BLaER1 (cell line): ENCODE data around the gene DDX54.

Experiments
- H3K27ac ChIP-seq: shearing (Covaris generic); formaldehyde crosslinking; 2 replicates; pipeline ENCODE4 v1.8.1; 2022
- H3K27me3 ChIP-seq: shearing (Covaris generic); formaldehyde crosslinking; 2 replicates; pipeline ENCODE4 v1.8.1; 2022
- H3K36me3 ChIP-seq: shearing (Covaris generic); formaldehyde crosslinking; 2 replicates; pipeline ENCODE4 v1.8.1; 2022
- H3K4me1 ChIP-seq: shearing (Covaris generic); formaldehyde crosslinking; 2 replicates; pipeline ENCODE4 v1.8.1; 2022
- H3K4me2 ChIP-seq: shearing (Covaris generic); formaldehyde crosslinking; 2 replicates; pipeline ENCODE4 v1.8.1; 2022
- H3K4me3 ChIP-seq: shearing (Covaris generic); formaldehyde crosslinking; 2 replicates; pipeline ENCODE4 v1.8.1; 2022
- H3K9ac ChIP-seq: shearing (Covaris generic); formaldehyde crosslinking; 2 replicates; pipeline ENCODE4 v1.8.1; 2022
- H3K9me3 ChIP-seq: shearing (Covaris generic); formaldehyde crosslinking; 2 replicates; pipeline ENCODE4 v1.8.1; 2022
- H4K20me1 ChIP-seq: shearing (Covaris generic); formaldehyde crosslinking; 2 replicates; pipeline ENCODE4 v1.8.1; 2022
- Cebpa-rat ChIP-seq: shearing (Covaris generic); IDR thresholded peaks from 2 replicates; pipeline ENCODE4 v1.8.1; 2022

DDX54 gene

DNA sequence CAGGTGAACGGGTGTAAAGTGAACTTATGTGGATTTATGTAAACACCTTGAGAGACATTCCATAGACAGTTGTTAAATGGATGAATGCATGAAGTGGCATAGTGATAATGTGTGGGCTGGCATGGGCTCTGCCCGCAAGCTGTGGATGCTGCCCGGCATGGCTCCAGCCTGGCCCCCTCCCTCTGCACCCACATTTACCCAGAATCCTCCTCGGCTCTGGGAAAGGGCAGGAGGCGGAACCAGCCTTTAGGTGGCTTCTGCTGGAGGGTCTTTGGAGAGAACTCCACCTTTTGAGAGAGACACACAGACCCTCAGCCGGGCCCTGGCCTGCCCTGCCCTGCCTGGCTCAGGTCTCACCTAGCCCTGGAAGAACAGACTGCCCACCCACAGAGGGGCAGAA, 68.4 kb downstream of the DDX54 start:
- Histone ChIP-seq H3K4me2 (no peak overlapping the region), H3K9me3 (no peaks in the 10 kb centered on the region), H3K36me3 (peaks cover 87% of the 10 kb centered on the region), H3K9ac (no peak overlapping the region), H3K4me1 (peaks cover 6% of the 10 kb centered on the region), H4K20me1 (peaks cover 19% of the 10 kb centered on the region), H3K27ac (no peak overlapping the region), H3K27me3 (no peaks in the 10 kb centered on the region; the same call in 1 of the 2 replicates), H3K4me3 (no peak overlapping the region)
- no peak for TF ChIP-seq Cebpa-rat

DNA sequence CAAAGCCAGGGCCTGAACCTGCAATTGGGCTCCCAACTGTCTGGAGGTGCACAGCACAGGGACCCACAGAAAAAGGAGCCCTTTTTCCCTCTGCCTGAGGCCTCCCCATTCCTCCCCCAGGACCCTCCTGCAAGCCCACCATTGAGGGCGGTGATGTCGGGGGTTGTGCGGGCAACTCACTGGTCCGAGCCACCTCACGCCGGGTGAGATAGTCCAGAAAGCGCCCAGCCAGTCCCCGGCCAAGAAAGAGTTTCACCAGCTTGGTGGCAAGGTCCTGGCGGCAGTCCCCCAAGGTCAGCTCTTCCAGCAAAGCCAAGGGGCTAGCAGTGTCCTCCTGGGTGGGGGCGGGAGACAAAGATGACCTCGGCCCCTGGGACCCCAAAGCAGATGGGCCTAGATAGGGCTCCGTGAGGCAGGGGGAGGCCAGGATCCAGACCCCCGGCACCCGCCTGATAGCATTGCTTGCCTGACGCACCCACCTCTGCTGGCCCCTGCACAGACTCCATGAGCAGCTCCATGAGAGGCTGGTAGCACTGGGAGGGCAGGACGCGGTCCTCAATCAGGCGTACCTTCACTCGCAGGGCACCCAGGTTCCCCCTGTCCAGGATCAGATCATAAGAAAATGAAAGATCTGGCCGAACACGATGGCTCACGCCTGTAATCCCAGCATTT, 69.7 kb downstream of the DDX54 start:
- Histone ChIP-seq H4K20me1 (peaks cover 19% of the 10 kb centered on the region), H3K27ac (no peak overlapping the region), H3K27me3 (no peaks in the 10 kb centered on the region; the same call in 1 of the 2 replicates), H3K9me3 (no peaks in the 10 kb centered on the region), H3K36me3 (peaks cover 89% of the 10 kb centered on the region), H3K9ac (no peak overlapping the region), H3K4me2 (no peak overlapping the region), H3K4me3 (no peak overlapping the region), H3K4me1 (no peaks in the 10 kb centered on the region)
- TF ChIP-seq Cebpa-rat = no peak

DNA sequence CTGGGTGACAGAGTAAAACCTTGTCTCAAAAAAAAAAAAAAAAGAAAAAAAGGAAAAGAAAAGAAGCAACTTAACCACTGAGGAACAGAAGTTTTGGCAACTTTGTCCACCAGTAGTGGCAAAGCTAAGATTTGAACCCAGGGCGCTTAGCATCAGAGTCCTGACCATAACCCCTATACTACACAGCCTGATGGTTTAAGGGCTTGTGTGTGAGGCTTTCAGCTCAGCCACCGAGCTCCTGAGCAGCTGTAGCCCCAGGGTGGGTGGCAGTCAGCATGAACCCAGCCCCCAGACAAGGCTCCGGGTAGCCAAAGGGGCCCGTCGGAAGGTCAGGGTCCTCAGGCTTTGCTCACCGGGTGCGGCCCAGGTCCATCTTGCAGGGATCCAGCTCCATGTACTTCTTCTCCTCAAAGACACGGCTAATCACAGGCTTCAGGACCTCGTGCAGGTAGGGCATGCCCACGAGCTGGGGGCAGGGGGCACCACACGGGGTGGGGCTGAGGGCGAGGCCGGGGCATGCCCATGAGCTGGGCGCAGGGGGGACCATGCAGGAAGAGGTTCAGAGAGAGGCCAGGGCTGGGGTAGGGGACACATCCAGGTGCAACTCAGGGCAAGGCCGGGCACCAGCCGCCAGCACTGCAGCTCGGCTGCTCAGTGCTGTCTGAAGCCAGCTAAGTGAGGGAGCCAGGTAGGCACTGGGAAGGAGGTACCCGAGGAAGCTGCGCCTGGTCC, 70.7 kb downstream of the DDX54 start:
- Histone ChIP-seq H3K4me2 (no peak overlapping the region), H3K36me3 (peaks cover 89% of the 10 kb centered on the region), H3K9ac (0 out of 2 replicates have a peak overlapping the region, but pooled peaks have one; percentile 29), H3K4me3 (no peak overlapping the region), H3K27me3 (no peaks in the 10 kb centered on the region; the same call in 1 of the 2 replicates), H3K9me3 (no peaks in the 10 kb centered on the region), H3K4me1 (no peaks in the 10 kb centered on the region), H3K27ac (no peak overlapping the region), H4K20me1 (peaks cover 13% of the 10 kb centered on the region)
- TF ChIP-seq Cebpa-rat = no peak

DNA sequence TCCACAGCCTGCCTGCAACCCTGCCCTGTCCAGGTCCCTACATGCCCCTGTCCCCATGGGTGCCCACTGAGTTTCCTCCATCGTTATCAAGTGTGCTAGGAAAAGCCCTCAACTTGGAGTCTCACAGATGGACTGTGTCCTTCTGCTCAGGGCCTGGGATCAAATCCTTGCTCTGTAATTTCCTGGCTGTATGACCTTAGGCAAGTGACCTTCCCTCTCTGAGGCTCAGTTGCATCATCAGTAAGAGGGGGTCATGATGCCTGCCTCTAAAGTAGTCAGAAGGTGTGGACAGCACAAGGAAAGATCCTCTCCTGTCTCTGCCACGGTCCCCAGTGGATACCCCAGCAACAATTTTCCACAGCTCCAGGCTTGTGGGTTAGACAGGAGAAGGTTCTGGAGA, 71.9 kb downstream of the DDX54 start:
- Histone ChIP-seq H3K36me3 (peaks cover 85% of the 10 kb centered on the region), H4K20me1 (peaks cover under 1% of the 10 kb centered on the region; the same call in 1 of the 2 replicates), H3K27me3 (no peaks in the 10 kb centered on the region), H3K4me1 (no peaks in the 10 kb centered on the region), H3K4me3 (no peak overlapping the region), H3K9ac (no peak overlapping the region), H3K4me2 (no peak overlapping the region), H3K27ac (no peak overlapping the region), H3K9me3 (no peaks in the 10 kb centered on the region)
- TF ChIP-seq Cebpa-rat = no peak

DNA sequence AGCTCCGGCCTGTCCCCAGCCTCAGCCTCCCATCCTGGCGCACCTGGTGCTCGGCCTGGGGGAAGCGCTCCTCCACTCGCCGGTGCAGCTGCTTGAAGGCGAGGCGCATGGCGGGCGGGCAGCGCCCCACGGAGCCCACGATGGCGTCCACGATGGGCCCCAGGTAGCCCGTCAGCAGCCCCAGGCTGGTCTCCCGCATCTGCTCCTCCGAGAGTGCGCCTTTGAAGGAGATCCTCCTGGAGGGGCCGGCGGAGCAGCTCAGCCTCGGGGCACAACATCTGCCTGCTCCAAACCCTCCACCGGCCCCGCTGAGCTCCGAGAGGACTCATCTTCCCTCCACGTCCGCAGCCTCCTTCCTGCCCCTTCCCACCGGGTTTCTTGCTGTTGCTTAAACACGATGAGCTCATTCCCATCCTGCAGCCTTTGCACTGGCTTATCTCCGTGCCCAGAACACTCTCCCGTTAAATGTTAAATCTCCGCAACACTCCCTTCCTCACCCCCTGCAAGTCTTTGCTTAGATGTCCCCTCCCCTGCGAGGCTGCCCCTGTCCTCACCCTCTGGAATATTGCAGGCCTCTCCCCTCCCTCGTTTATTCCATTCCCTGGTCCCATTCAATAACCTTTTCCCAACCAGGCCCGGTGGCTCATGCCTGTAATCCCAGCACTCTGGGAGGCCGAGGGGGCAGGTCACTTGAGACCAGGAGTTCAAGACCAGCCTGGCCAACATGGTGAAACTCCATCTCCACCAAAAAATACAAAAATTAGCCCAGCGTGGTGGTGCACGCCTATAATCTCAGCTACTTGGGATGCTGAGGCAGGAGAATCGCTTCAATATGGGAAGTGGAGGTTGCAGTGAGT, 73.0 kb downstream of the DDX54 start:
- Histone ChIP-seq H3K9ac (no peak overlapping the region), H4K20me1 (no peaks in the 10 kb centered on the region), H3K9me3 (no peaks in the 10 kb centered on the region), H3K27me3 (no peaks in the 10 kb centered on the region), H3K27ac (no peak overlapping the region), H3K4me1 (no peaks in the 10 kb centered on the region), H3K4me2 (no peak overlapping the region), H3K36me3 (peaks cover 96% of the 10 kb centered on the region), H3K4me3 (no peak overlapping the region)
- TF ChIP-seq Cebpa-rat = no peak

DNA sequence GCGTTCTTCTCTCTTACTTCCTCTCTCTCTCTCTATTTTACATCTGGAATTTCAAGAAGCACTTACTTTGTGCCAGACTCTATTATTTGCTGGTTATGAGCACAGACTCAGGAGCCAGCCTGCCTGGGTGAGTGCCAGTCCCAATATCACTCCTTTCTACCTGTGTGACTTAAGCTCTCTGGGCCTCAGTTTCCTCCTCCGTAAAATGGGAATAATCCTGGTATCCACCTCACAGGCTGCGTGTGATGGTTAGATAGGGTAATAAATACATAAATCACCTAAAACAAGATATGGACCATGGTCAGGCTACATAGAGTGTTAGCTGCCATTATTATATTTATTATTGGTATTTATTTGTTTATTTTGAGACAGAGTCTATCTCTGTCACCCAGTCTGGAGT, 74.0 kb downstream of the DDX54 start:
- Histone ChIP-seq H3K4me1 (no peaks in the 10 kb centered on the region), H3K36me3 (peaks cover 96% of the 10 kb centered on the region), H3K9me3 (no peaks in the 10 kb centered on the region), H3K4me3 (no peak overlapping the region), H3K27me3 (no peaks in the 10 kb centered on the region), H3K4me2 (no peak overlapping the region), H3K27ac (no peak overlapping the region), H4K20me1 (no peaks in the 10 kb centered on the region), H3K9ac (no peak overlapping the region)
- no peak for TF ChIP-seq Cebpa-rat

DNA sequence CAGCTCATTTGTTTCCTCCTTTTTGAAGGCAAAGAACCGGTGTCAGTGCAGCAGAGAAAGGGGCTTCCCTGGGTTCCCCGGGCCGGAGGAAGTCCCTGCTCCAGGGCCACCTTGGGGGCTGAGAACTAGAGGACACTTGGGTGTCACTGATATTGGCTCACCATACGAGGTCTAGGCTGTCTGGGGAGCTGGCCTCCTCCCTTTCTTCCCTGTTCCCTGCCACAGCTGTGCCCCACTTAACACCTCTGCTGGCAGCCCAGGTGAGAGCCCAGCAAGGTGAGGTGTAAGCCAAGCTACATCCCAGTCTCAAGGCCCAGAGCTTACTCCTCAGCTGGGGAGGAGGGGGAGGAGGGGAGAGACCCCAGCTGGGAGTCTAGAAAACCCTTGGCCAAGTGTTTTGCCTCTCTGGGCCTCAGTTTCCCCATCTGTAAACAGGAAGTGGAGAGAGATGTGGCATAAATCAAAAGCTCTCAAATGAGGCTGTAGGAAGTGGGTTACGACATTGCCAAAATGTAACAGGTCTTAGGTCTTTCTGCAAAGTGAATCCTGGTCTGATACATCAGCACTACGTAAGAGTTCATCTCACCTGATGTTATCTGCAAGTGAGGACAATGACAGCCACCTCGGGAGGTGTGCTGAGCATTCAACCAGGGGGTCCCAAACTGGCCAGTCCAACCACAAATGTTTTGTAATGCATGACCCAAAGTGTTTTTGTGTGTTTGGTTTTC, 75.2 kb downstream of the DDX54 start:
- TF ChIP-seq Cebpa-rat = no peak
- Histone ChIP-seq H3K9ac (no peak overlapping the region), H4K20me1 (no peaks in the 10 kb centered on the region), H3K4me1 (no peaks in the 10 kb centered on the region), H3K27me3 (no peaks in the 10 kb centered on the region), H3K4me3 (no peak overlapping the region), H3K9me3 (no peaks in the 10 kb centered on the region), H3K4me2 (no peak overlapping the region), H3K36me3 (peaks cover 96% of the 10 kb centered on the region), H3K27ac (no peak overlapping the region)

DNA sequence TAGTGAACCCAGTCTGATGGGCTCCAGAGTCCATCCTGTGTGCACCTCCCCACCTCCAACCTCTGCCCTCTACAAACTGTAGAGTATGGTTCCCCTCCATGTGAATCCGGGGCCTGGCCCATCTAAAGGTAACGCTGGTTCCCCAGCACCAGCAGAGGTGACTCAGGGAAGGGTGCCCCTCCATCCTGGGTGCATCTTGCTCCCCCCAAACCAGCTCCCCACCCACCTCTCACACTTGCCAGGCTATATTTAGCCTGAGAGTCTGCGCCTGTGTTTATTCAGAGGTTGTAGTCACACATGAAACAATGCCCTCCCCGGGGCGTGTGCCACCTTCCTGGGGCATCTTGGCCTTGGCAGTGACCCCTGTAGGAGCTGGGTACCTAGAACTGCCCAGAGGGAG, 75.9 kb downstream of the DDX54 start:
- TF ChIP-seq Cebpa-rat = no peak
- Histone ChIP-seq H4K20me1 (no peaks in the 10 kb centered on the region), H3K36me3 (peaks cover 96% of the 10 kb centered on the region), H3K4me3 (no peak overlapping the region), H3K27ac (no peak overlapping the region), H3K9ac (no peak overlapping the region), H3K4me1 (no peaks in the 10 kb centered on the region), H3K27me3 (no peaks in the 10 kb centered on the region), H3K4me2 (no peak overlapping the region), H3K9me3 (no peaks in the 10 kb centered on the region)

DNA sequence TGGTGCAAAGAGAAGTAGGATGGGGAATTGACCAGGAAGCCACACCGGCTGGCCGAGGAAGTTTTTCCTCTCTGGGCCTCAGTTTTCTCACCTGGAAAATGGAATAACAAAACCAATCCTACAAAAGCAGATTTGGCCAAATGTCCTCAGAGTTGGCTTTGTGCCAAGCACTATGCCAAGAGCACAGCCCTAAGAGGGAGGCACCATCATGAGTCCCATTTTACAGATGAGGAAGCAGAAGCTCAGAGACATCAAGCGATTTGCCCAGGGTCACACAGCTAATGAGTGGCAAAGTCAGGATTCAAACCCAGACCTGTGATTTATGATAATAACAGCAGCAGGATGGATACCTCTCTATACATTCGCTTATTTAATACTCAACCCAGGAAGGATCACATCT, 77.0 kb downstream of the DDX54 start:
- no peaks in the 10 kb centered on the region for H3K27me3 ChIP-seq
- H3K4me3 ChIP-seq = no peak overlapping the region
- H3K36me3 ChIP-seq = peaks cover 96% of the 10 kb centered on the region

More for the DNA sequence above, 77.0 kb downstream of the DDX54 start:
- Histone ChIP-seq H3K9me3 (no peaks in the 10 kb centered on the region), H3K4me2 (no peak overlapping the region), H4K20me1 (no peaks in the 10 kb centered on the region), H3K4me1 (no peaks in the 10 kb centered on the region), H3K9ac (no peak overlapping the region), H3K27ac (no peak overlapping the region)
- no peak for TF ChIP-seq Cebpa-rat
